ENCODE results near the gene ETV7. TPM values are rescaled to one million over a fixed set of nuclear protein-coding genes. Genes with fewer than 3 reads are reported as not detected.

Gene ETV7
- total RNA-seq, 2 donors from 2014 or later: 2.6 to 5.4 TPM

- Histone ChIP-seq H3K27ac (peak overlapping the region in 1 of 2 donors; percentile 30), H3K9me3 (no peaks in the 10 kb centered on the region), H3K4me1 (ENCODE audit: control insufficient read depth in 1 of 2, low read depth in 2 of 2) (peaks cover 5 to 38% of the 10 kb centered on the region in 2 donors), H3K36me3 (no peaks in the 10 kb centered on the region), H3K4me3 (no peak overlapping the region), H3K27me3 (replicated peaks; ENCODE audit: insufficient read depth) (no peaks in the 10 kb centered on the region)
- ATAC-seq (ENCODE audit: insufficient number of reproducible peaks, low FRiP score, low read depth) (no peak), DNase-seq (ENCODE audit: low spot score) (no peak)
- TF ChIP-seq, protein P1, sequence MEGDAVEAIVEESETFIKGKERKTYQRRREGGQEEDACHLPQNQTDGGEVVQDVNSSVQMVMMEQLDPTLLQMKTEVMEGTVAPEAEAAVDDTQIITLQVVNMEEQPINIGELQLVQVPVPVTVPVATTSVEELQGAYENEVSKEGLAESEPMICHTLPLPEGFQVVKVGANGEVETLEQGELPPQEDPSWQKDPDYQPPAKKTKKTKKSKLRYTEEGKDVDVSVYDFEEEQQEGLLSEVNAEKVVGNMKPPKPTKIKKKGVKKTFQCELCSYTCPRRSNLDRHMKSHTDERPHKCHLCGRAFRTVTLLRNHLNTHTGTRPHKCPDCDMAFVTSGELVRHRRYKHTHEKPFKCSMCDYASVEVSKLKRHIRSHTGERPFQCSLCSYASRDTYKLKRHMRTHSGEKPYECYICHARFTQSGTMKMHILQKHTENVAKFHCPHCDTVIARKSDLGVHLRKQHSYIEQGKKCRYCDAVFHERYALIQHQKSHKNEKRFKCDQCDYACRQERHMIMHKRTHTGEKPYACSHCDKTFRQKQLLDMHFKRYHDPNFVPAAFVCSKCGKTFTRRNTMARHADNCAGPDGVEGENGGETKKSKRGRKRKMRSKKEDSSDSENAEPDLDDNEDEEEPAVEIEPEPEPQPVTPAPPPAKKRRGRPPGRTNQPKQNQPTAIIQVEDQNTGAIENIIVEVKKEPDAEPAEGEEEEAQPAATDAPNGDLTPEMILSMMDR (IDR thresholded peaks at IDR 0.05): no peak
Observed at GRCh38 chr6:36375644-36376155, 11.8 kb downstream of the ETV7 start.

GRCh38 chr6:36374972-36375371 is 12.5 kb downstream of the ETV7 start:
- no peaks in the 10 kb centered on the region for H3K9me3 ChIP-seq
- no peak overlapping the region for H3K4me3 ChIP-seq
- TF ChIP-seq, protein P1 (IDR thresholded peaks at IDR 0.05): no peak
- H3K27ac ChIP-seq: peak overlapping the region in 1 of 2 donors; percentile 30
- ATAC-seq (ENCODE audit: insufficient number of reproducible peaks, low FRiP score, low read depth): no peak
- peaks cover 5 to 38% of the 10 kb centered on the region in 2 donors for H3K4me1 ChIP-seq (ENCODE audit: control insufficient read depth in 1 of 2, low read depth in 2 of 2)
- H3K36me3 ChIP-seq: no peaks in the 10 kb centered on the region
- no peaks in the 10 kb centered on the region for H3K27me3 ChIP-seq (replicated peaks; ENCODE audit: insufficient read depth)
- DNase-seq (ENCODE audit: low spot score): no peak

GRCh38 chr6:36374194-36374593 is 13.3 kb downstream of the ETV7 start:
- H3K4me3 ChIP-seq: no peak overlapping the region
- H3K27me3 ChIP-seq (replicated peaks; ENCODE audit: insufficient read depth): no peaks in the 10 kb centered on the region
- H3K9me3 ChIP-seq: no peaks in the 10 kb centered on the region
- peaks cover 5 to 38% of the 10 kb centered on the region in 2 donors for H3K4me1 ChIP-seq (ENCODE audit: control insufficient read depth in 1 of 2, low read depth in 2 of 2)
- ATAC-seq (ENCODE audit: insufficient number of reproducible peaks, low FRiP score, low read depth) (no peak), DNase-seq (ENCODE audit: low spot score) (no peak)
- H3K27ac ChIP-seq: peak overlapping the region in 1 of 2 donors; percentile 23
- no peaks in the 10 kb centered on the region for H3K36me3 ChIP-seq
- TF ChIP-seq, protein P1 (IDR thresholded peaks at IDR 0.05): no peak

DNA sequence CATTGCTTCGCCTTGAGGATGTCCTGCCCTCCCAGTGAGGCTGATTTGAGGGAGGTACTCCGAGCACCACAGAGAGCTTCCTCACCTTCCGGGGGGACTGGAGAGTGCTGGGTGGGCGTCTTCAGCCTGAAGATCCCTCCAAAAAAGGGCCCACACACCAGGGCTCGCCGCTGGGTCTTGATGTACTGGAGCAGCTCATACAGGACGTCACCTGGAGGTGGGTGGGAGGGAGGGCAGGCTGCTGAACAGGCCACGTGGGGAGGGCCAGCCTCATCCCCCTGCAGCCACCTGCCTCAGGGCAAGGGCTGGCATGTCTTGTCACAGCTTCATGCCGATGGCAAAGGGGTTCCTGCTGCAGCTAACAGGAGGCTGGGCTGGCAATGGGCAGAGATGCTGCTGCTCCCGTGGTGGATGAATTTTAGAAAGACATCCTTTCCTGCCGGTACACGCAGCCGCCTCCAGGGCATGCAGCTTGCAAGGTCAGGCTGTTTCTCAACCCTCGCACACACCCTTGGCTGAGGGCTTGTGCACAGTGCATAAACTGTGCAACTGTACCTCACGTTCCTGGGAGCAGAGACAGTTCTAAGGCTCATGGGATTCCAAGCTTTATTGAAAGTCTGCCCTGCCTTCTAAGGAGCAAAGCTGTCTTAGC is 14.0 kb downstream of the ETV7 start:
- Histone ChIP-seq H3K27ac (no peak overlapping the region), H3K9me3 (no peaks in the 10 kb centered on the region), H3K27me3 (replicated peaks; ENCODE audit: insufficient read depth) (no peaks in the 10 kb centered on the region), H3K36me3 (no peaks in the 10 kb centered on the region), H3K4me1 (ENCODE audit: control insufficient read depth in 1 of 2, low read depth in 2 of 2) (peaks cover 5 to 38% of the 10 kb centered on the region in 2 donors), H3K4me3 (no peak overlapping the region)
- TF ChIP-seq, protein P1 (IDR thresholded peaks at IDR 0.05): no peak
- DNase-seq (ENCODE audit: low spot score) (no peak), ATAC-seq (ENCODE audit: insufficient number of reproducible peaks, low FRiP score, low read depth) (no peak)

GRCh38 chr6:36372088-36372487 is 15.4 kb downstream of the ETV7 start:
- DNase-seq (ENCODE audit: low spot score) (no peak), ATAC-seq (ENCODE audit: insufficient number of reproducible peaks, low FRiP score, low read depth) (no peak)
- Histone ChIP-seq H3K27ac (no peak overlapping the region), H3K27me3 (replicated peaks; ENCODE audit: insufficient read depth) (no peaks in the 10 kb centered on the region), H3K4me1 (ENCODE audit: control insufficient read depth in 1 of 2, low read depth in 2 of 2) (peaks cover 2 to 27% of the 10 kb centered on the region in 2 donors), H3K4me3 (no peak overlapping the region), H3K36me3 (no peaks in the 10 kb centered on the region), H3K9me3 (no peaks in the 10 kb centered on the region)
- TF ChIP-seq, protein P1 (IDR thresholded peaks at IDR 0.05): no peak
